Neutrophil (primary cell): Measurements from ENCODE around the gene LILRB3.
A peak's percentile ranks its signal among the peaks of the same experiment; 100 is the strongest.
"Not testable (repeated sequence)": the region's sequence is repeated elsewhere in the genome, so short reads cannot be mapped to it uniquely, and the experiment has no call there.

Experiments
- H3K27ac ChIP-seq: fragments of 200-600 bp; sonication (generic); 2 replicates; pipeline ENCODE4 v1.5.1; 2016; ENCODE audit warnings: mild to moderate bottlenecking, moderate library complexity
- H3K27me3 ChIP-seq: fragments of 200-600 bp; sonication (generic); 2 replicates; pipeline ENCODE4 v1.6.0; 2016; ENCODE audit warnings: mild to moderate bottlenecking
- H3K36me3 ChIP-seq: fragments of 200-600 bp; sonication (generic); 2 replicates; pipeline ENCODE4 v1.5.1; 2017
- H3K4me1 ChIP-seq, 2 experiments: fragments of 200-600 bp in 1 of 2; sonication (generic) in 1 of 2; 1 replicate in 1 of 2; 2 replicates in 1 of 2; pipeline versions ENCODE4 v1.5.1 to v1.6.1; 2013 to 2016; ENCODE audit warnings: low read depth in 1 of 2, low read length in 1 of 2, mild to moderate bottlenecking in 1 of 2, moderate library complexity in 1 of 2; ENCODE audit not compliant: control insufficient read depth in 1 of 2, insufficient read depth in 1 of 2
- H3K4me3 ChIP-seq, 2 experiments: fragments of 200-600 bp in 1 of 2; sonication (generic) in 1 of 2; 1 replicate in 1 of 2; 2 replicates in 1 of 2; pipeline ENCODE4 v1.5.1; 2013 to 2016; ENCODE audit warnings: low read depth in 1 of 2, low read length in 1 of 2, mild to moderate bottlenecking in 1 of 2, moderate library complexity in 1 of 2
- H3K9me3 ChIP-seq: fragments of 200-600 bp; sonication (generic); 2 replicates; pipeline ENCODE4 v1.5.1; 2016
- CTCF ChIP-seq: fragments of 200-600 bp; sonication (generic); IDR thresholded peaks from 2 replicates; pipeline ENCODE4 v1.5.1; 2016; ENCODE audit warnings: antibody characterized with exemption

LILRB3 gene

GRCh38 chr19:54172471-54173358, 50.1 kb downstream of the LILRB3 start, which contains the start of gene TMC4:
TMC4 (minus strand) TSS chr19:54173160; CDS start chr19:54173117, 43 bp downstream.
- peaks cover 16 to 24% of the 10 kb centered on the region in 2 experiments for H3K4me1 ChIP-seq
- TF ChIP-seq CTCF, result peak; percentile 15
- H3K27me3 ChIP-seq, result no peaks in the 10 kb centered on the region
- peak within 1 kb of the TSS; percentile 43 for H3K27ac ChIP-seq
- no peak within 1 kb of the TSS for H3K4me3 ChIP-seq
- H3K9me3 ChIP-seq, result no peaks in the 10 kb centered on the region
- peaks cover 43% of the 10 kb centered on the region for H3K36me3 ChIP-seq

GRCh38 chr19:54171736-54172431, 50.9 kb downstream of the LILRB3 start:
- not testable (repeated sequence) for H3K27me3 ChIP-seq, H3K27ac ChIP-seq, H3K4me3 ChIP-seq, H3K9me3 ChIP-seq
- H3K36me3 ChIP-seq, result peaks cover 35% of the 10 kb centered on the region
- H3K4me1 ChIP-seq, result peaks cover 21 to 29% of the 10 kb centered on the region in 2 experiments

GRCh38 chr19:54169149-54169740, 53.6 kb downstream of the LILRB3 start:
- H3K9me3 ChIP-seq, result no peaks in the 10 kb centered on the region
- H3K36me3 ChIP-seq, result peaks cover 11% of the 10 kb centered on the region
- H3K4me1 ChIP-seq, result peaks cover 31 to 46% of the 10 kb centered on the region in 2 experiments
- H3K27me3 ChIP-seq, result peaks cover 17% of the 10 kb centered on the region
- no peak overlapping the region for H3K27ac ChIP-seq
- TF ChIP-seq CTCF, result no peak
- no peak overlapping the region for H3K4me3 ChIP-seq

DNA sequence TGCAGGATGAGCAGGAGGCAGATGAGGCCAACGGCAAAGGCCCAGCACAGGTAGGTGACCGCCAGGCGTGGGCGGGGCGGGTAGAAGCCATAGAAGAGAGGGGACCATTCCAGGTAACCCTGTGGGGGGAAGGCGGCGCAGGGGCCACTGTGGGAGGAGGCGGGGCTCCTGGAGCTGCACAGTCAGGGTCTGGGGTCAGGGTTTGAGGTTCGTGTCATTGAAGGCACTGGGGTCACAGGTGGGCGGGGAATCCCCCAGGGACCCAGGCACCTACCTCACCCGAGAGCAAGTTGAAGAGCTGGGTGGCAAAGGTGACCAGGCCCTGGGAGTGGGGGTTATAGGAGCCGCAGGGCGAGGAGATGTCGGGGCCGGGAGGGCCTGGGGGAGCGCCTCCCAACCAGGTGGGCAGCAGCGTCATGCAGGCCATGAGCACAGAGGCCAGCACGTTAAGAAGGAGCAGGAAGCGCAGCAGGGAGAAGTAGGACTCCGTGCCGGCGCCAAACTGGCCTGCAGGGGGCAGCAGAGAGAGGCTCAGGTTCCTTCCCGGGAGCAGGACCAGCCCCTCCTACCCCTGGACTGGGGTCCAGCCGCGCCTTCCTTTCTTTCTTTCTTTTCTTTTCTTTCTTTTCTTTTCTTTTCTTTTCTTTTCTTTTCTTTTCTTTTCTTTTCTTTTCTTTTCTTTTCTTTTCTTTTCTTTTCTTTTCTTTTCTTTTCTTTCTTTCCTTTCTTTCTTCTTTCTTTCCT, 54.5 kb downstream of the LILRB3 start:
- Histone ChIP-seq H3K9me3 (no peaks in the 10 kb centered on the region), H3K27me3 (peaks cover 20% of the 10 kb centered on the region), H3K36me3 (peaks cover 2% of the 10 kb centered on the region), H3K4me3 (peak overlapping the region in 1 of 2 experiments; percentile 17), H3K27ac (peak overlapping the region; percentile 39), H3K4me1 (peaks cover 39 to 48% of the 10 kb centered on the region in 2 experiments)
- TF ChIP-seq CTCF, result peak; percentile 82
